ENCODE data around the gene GLIS1. TPM values are rescaled to one million over a fixed set of nuclear protein-coding genes. Genes with fewer than 3 reads are reported as not detected.

GLIS1 gene
- total RNA-seq, 1 donor = 2.9 TPM

DNA sequence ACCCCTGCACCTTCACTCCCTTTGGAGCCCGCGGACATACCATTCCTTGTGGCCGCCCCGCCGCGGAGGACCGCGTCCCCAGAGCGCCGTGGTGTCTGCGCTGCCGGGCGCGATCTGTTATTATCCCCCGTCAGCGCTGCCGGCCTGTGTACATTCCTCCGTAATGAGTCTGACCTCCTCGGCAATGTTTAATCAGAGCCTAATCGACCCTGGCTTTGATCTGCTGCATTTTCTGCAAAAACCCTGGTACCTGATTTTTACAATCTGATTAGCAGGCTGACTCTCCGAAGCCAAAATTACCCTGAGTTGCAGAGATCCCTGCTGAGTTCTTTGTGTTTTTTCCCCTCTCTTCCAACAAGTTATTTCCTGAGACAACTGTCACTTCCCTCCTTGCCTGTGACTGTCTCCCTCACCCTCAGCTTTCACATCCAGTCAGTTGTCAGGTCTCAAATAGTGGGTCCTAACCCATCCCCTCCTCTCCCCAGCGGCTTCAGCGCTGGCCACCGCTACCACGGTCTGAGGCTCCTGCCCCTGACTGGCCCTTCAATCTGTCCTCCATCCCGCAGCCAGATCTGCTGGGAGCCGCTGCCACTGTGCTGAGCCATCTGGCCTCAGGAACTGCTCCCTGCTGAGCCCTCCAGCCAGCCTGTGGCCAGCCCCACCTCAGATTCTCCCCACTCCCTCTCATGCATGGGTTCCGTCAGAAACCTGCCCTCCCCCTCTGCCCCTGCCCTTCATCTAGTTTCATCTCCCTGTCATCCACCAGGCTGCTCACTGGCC, 53.5 kb downstream of the GLIS1 start:
- DNase-seq (ENCODE audit: insufficient read length, low spot score, missing footprints) = peak; percentile 66
- peaks cover 71% of the 10 kb centered on the region for H4K20me1 ChIP-seq (ENCODE audit: insufficient read depth, low read length)
- H3K4me2 ChIP-seq (ENCODE audit: insufficient read depth, low read length) = no peak overlapping the region
- no peaks in the 10 kb centered on the region for H3K79me2 ChIP-seq (ENCODE audit: insufficient read depth, low read length)
- H3K36me3 ChIP-seq (ENCODE audit: insufficient read depth, low read length) = no peaks in the 10 kb centered on the region
- no peaks in the 10 kb centered on the region for H3K27me3 ChIP-seq (ENCODE audit: insufficient read depth, low read length)
- TF ChIP-seq, protein P1, sequence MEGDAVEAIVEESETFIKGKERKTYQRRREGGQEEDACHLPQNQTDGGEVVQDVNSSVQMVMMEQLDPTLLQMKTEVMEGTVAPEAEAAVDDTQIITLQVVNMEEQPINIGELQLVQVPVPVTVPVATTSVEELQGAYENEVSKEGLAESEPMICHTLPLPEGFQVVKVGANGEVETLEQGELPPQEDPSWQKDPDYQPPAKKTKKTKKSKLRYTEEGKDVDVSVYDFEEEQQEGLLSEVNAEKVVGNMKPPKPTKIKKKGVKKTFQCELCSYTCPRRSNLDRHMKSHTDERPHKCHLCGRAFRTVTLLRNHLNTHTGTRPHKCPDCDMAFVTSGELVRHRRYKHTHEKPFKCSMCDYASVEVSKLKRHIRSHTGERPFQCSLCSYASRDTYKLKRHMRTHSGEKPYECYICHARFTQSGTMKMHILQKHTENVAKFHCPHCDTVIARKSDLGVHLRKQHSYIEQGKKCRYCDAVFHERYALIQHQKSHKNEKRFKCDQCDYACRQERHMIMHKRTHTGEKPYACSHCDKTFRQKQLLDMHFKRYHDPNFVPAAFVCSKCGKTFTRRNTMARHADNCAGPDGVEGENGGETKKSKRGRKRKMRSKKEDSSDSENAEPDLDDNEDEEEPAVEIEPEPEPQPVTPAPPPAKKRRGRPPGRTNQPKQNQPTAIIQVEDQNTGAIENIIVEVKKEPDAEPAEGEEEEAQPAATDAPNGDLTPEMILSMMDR (IDR thresholded peaks at IDR 0.05; ENCODE audit: extremely low read depth, low read depth, low read length) = no peak
- no peaks in the 10 kb centered on the region for H3K4me1 ChIP-seq (ENCODE audit: insufficient read depth, low read length)
- H2AFZ ChIP-seq (ENCODE audit: low read length) = no peak overlapping the region
- H3K27ac ChIP-seq (ENCODE audit: low read depth, low read length) = no peak overlapping the region
- H3K4me3 ChIP-seq (ENCODE audit: insufficient read depth, low read length) = no peak overlapping the region
- H3K9me3 ChIP-seq (ENCODE audit: low read depth, low read length) = no peaks in the 10 kb centered on the region

DNA sequence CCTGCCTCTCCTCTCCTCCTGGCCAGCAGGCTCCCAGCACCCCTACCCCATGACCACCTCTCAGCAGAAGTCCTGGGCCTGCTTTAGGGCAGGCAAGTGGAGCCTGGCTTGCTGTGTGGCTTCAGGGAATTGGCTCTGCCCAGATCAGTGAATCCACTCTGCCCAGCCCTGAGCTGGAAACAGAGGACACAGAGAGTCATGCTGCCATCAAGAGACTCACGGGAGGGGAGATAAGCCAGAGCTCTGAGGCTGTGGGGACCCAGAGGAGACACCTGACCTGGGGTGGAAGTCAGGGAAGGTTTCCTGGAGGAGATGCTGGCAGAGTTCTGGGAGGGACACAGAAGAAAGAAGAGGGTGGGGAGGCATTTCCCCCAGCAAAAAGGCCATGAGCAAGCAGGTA, 54.2 kb downstream of the GLIS1 start:
- Histone ChIP-seq H3K27me3 (ENCODE audit: insufficient read depth, low read length) (no peaks in the 10 kb centered on the region), H2AFZ (ENCODE audit: low read length) (no peak overlapping the region), H3K4me2 (ENCODE audit: insufficient read depth, low read length) (no peak overlapping the region), H3K4me1 (ENCODE audit: insufficient read depth, low read length) (no peaks in the 10 kb centered on the region), H3K27ac (ENCODE audit: low read depth, low read length) (no peak overlapping the region), H3K36me3 (ENCODE audit: insufficient read depth, low read length) (no peaks in the 10 kb centered on the region), H3K79me2 (ENCODE audit: insufficient read depth, low read length) (no peaks in the 10 kb centered on the region), H3K9me3 (ENCODE audit: low read depth, low read length) (no peaks in the 10 kb centered on the region), H4K20me1 (ENCODE audit: insufficient read depth, low read length) (peaks cover 69% of the 10 kb centered on the region), H3K4me3 (ENCODE audit: insufficient read depth, low read length) (no peak overlapping the region)
- peak; percentile 74 for DNase-seq (ENCODE audit: insufficient read length, low spot score, missing footprints)
- TF ChIP-seq, protein P1 (IDR thresholded peaks at IDR 0.05; ENCODE audit: extremely low read depth, low read depth, low read length) = no peak

- Histone ChIP-seq H3K4me3 (ENCODE audit: insufficient read depth, low read length) (no peak overlapping the region), H3K4me1 (ENCODE audit: insufficient read depth, low read length) (no peaks in the 10 kb centered on the region), H2AFZ (ENCODE audit: low read length) (no peak overlapping the region), H3K27ac (ENCODE audit: low read depth, low read length) (no peak overlapping the region), H3K9me3 (ENCODE audit: low read depth, low read length) (no peaks in the 10 kb centered on the region), H3K4me2 (ENCODE audit: insufficient read depth, low read length) (no peak overlapping the region), H3K79me2 (ENCODE audit: insufficient read depth, low read length) (no peaks in the 10 kb centered on the region), H3K36me3 (ENCODE audit: insufficient read depth, low read length) (no peaks in the 10 kb centered on the region), H3K27me3 (ENCODE audit: insufficient read depth, low read length) (no peaks in the 10 kb centered on the region), H4K20me1 (ENCODE audit: insufficient read depth, low read length) (peaks cover 69% of the 10 kb centered on the region)
- TF ChIP-seq, protein P1 (IDR thresholded peaks at IDR 0.05; ENCODE audit: extremely low read depth, low read depth, low read length) = peak; percentile 15
- peak; percentile 81 for DNase-seq (ENCODE audit: insufficient read length, low spot score, missing footprints)
Observed at GRCh38 chr1:53683986-53684740, 54.8 kb downstream of the GLIS1 start.

GRCh38 chr1:53682881-53683280, 56.1 kb downstream of the GLIS1 start:
- H4K20me1 ChIP-seq (ENCODE audit: insufficient read depth, low read length) = peaks cover 71% of the 10 kb centered on the region

More at GRCh38 chr1:53682881-53683280, 56.1 kb downstream of the GLIS1 start:
- no peak overlapping the region for H3K4me2 ChIP-seq (ENCODE audit: insufficient read depth, low read length)
- H3K27ac ChIP-seq (ENCODE audit: low read depth, low read length) = no peak overlapping the region
- H3K9me3 ChIP-seq (ENCODE audit: low read depth, low read length) = no peaks in the 10 kb centered on the region
- no peaks in the 10 kb centered on the region for H3K79me2 ChIP-seq (ENCODE audit: insufficient read depth, low read length)
- no peaks in the 10 kb centered on the region for H3K4me1 ChIP-seq (ENCODE audit: insufficient read depth, low read length)
- TF ChIP-seq, protein P1 (IDR thresholded peaks at IDR 0.05; ENCODE audit: extremely low read depth, low read depth, low read length) = no peak
- H3K36me3 ChIP-seq (ENCODE audit: insufficient read depth, low read length) = no peaks in the 10 kb centered on the region
- no peak overlapping the region for H2AFZ ChIP-seq (ENCODE audit: low read length)
- H3K4me3 ChIP-seq (ENCODE audit: insufficient read depth, low read length) = no peak overlapping the region
- DNase-seq (ENCODE audit: insufficient read length, low spot score, missing footprints) = peak; percentile 51
- H3K27me3 ChIP-seq (ENCODE audit: insufficient read depth, low read length) = no peaks in the 10 kb centered on the region

Data from osteoblast (primary cell).